Lower lobe of right lung (tissue), 2 donors: ENCODE measurements around the gene SPOUT1. TPM values are rescaled to one million over a fixed set of nuclear protein-coding genes. Genes with fewer than 3 reads are reported as not detected.

Source experiments
- ATAC-seq, 2 donors: fragments of 200-7000 bp; cut with Tn5 transposase; one replicate each; pipeline ENCODE4 v1.9.1; 2020 to 2022; ENCODE audit warnings: mild to moderate bottlenecking in 2 of 2, moderate library complexity in 2 of 2
- DNase-seq: peaks from one replicate; pipeline ENCODE4 v3.0.0-alpha.2; 2020
- H3K27ac ChIP-seq: fragments of 200-600 bp; one replicate; pipeline ENCODE4 v1.8.0; 2022
- H3K27me3 ChIP-seq: fragments of 200-600 bp; one replicate; pipeline ENCODE4 v1.8.0; 2022; ENCODE audit warnings: low read depth
- H3K36me3 ChIP-seq: fragments of 200-600 bp; one replicate; pipeline ENCODE4 v1.8.0; 2022; ENCODE audit warnings: mild to moderate bottlenecking
- H3K4me1 ChIP-seq: fragments of 200-600 bp; one replicate; pipeline ENCODE4 v1.8.0; 2022
- H3K4me3 ChIP-seq: fragments of 200-600 bp; one replicate; pipeline ENCODE4 v1.8.0; 2022; ENCODE audit warnings: mild to moderate bottlenecking
- H3K9me3 ChIP-seq: fragments of 200-600 bp; one replicate; pipeline ENCODE4 v1.8.0; 2022
- intact Hi-C: fragments of 100-400 bp; cut with DNase I; formaldehyde crosslinking; loops from one replicate; pipeline ENCODE4 v1.11.0; 2022
- total RNA-seq: library from RNA; stranded (reverse); fragmentation: NEBNext Ultra II Directional; extraction: Animal tissue kit (Norgen Biotek cat#: 25700); gene quantifications from one replicate; pipeline ENCODE4 v1.2.1, GENCODE V29; 2021
- TF ChIP-seq, protein P1 (sequence below): fragments of 200-600 bp; IDR thresholded peaks from one replicate; pipeline ENCODE4 v1.8.0; 2022; ENCODE audit warnings: antibody characterized with exemption, mild to moderate bottlenecking
- donor health status: DM: no; HTN: yes; CAD: no; lungs with severe emphysema.

Gene SPOUT1
- total RNA-seq, 1 donor from 2014 or later, result 32.1 TPM

DNA sequence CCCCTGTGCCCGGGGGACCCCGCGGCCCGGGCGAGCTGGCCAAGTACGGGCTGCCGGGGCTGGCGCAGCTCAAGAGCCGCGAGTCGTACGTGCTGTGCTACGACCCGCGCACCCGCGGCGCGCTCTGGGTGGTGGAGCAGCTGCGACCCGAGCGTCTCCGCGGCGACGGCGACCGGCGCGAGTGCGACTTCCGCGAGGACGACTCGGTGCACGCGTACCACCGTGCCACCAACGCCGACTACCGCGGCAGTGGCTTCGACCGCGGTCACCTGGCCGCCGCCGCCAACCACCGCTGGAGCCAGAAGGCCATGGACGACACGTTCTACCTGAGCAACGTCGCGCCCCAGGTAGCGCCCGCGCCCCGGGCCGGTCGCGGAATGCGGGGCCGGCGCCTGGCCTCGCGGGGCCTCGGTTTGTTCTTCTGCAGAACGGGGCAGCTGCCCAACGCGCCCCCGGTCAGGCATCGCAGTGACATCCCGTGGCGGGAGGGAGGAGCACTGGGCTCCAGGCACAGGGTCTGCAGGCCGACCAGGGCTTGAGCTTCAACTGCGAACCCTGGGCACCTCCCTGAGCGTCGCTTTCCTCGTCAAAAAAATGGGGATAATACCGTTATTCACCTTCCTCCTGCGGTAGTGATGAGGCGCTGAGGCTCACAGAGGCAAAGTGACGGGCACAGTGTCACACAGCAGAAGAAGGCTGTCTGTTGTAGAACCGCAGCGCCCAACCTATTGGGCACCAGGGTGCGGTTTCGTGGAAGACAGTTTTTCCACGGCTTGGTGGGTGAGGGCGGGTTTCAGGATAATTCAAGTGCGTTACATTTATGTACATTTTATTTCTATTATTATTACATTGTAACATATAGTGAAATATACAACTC lies 10.5 kb downstream of the SPOUT1 start:
- peak overlapping the region; percentile 75 for H3K4me3 ChIP-seq
- H3K9me3 ChIP-seq, result no peaks in the 10 kb centered on the region
- H3K4me1 ChIP-seq, result peaks cover 13% of the 10 kb centered on the region
- DNase-seq (peak; percentile 71), ATAC-seq (peak; percentile 18)
- intact Hi-C loops, result no loop called here
- TF ChIP-seq, protein P1, sequence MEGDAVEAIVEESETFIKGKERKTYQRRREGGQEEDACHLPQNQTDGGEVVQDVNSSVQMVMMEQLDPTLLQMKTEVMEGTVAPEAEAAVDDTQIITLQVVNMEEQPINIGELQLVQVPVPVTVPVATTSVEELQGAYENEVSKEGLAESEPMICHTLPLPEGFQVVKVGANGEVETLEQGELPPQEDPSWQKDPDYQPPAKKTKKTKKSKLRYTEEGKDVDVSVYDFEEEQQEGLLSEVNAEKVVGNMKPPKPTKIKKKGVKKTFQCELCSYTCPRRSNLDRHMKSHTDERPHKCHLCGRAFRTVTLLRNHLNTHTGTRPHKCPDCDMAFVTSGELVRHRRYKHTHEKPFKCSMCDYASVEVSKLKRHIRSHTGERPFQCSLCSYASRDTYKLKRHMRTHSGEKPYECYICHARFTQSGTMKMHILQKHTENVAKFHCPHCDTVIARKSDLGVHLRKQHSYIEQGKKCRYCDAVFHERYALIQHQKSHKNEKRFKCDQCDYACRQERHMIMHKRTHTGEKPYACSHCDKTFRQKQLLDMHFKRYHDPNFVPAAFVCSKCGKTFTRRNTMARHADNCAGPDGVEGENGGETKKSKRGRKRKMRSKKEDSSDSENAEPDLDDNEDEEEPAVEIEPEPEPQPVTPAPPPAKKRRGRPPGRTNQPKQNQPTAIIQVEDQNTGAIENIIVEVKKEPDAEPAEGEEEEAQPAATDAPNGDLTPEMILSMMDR, result peak; percentile 7
- no peaks in the 10 kb centered on the region for H3K27me3 ChIP-seq
- H3K27ac ChIP-seq, result peak overlapping the region; percentile 89
- H3K36me3 ChIP-seq, result peaks cover 34% of the 10 kb centered on the region

DNA sequence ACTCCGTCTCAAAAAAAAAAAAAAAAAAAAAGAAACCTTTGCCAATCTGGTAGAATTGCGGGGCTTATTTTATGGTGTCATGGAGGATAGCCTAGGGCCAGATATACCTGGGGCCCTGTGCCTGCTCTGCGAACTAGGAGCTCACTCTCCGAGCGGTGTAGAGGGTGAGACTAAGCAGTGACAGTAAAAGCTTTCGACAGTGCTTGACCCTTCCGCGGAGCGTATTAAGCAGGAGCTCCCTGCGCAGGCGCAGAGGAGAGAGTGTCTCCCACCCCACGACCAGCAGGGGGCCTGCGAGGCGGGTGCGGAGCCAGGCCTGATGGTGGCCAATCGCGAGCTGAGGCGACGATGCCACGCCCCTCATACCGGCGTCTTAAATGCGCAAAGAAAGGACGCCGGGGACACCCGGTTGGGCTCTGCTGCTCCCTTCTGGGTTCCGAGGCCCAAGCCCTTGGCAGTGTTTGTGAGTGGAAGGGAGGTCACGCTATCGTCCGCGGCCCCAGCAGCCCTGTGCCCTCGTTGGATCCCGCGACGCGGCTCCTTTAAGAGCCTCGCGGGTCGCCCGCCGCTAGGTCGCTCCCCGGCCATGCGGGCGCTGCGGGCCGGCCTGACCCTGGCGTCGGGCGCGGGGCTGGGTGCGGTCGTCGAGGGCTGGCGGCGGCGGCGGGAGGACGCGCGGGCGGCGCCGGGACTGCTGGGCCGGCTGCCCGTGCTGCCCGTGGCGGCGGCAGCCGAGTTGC lies 11.3 kb downstream of the SPOUT1 start, which contains the start of gene ENDOG:
Gene ENDOG, plus strand, starts transcription at position 402 of the 740 bp plus-strand sequence. Its CDS starts 185 bp downstream, at position 587.
- H3K27ac ChIP-seq, result peak within 1 kb of the TSS; percentile 89
- intact Hi-C loops, result no loop called here
- DNase-seq (peak; percentile 98), ATAC-seq (peak; percentile 98 to 99)
- H3K27me3 ChIP-seq, result no peaks in the 10 kb centered on the region
- peak within 1 kb of the TSS; percentile 75 for H3K4me3 ChIP-seq
- peaks cover 13% of the 10 kb centered on the region for H3K4me1 ChIP-seq
- no peaks in the 10 kb centered on the region for H3K9me3 ChIP-seq
- TF ChIP-seq, protein P1, result peak; percentile 94
- H3K36me3 ChIP-seq, result peaks cover 26% of the 10 kb centered on the region

DNA sequence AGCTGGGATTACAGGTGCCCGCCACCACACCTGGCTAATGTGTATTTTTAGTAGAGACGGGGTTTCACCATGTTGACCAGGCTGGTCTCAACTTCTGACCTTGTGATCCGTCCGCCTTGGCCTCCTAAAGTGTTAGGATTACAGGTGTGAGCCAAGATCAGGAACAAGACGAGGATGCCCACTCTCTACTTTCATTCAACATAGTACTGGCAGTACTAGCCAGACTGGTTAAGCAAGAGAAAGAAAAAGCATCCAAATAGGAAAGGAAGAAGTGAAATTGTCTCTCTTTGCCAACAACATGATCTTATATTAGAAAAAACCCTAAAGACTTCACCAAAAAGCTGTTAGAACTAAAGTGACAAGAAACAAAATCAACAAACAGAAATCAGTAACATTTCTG lies 18.7 kb downstream of the SPOUT1 start:
- no peaks in the 10 kb centered on the region for H3K27me3 ChIP-seq
- intact Hi-C loops, result no loop called here
- DNase-seq, result no peak
- H3K4me1 ChIP-seq, result no peaks in the 10 kb centered on the region
- TF ChIP-seq, protein P1, result no peak
- H3K27ac ChIP-seq, result no peak overlapping the region
- no peak for ATAC-seq
- H3K4me3 ChIP-seq, result no peak overlapping the region
- no peaks in the 10 kb centered on the region for H3K9me3 ChIP-seq
- H3K36me3 ChIP-seq, result peaks cover 30% of the 10 kb centered on the region

DNA sequence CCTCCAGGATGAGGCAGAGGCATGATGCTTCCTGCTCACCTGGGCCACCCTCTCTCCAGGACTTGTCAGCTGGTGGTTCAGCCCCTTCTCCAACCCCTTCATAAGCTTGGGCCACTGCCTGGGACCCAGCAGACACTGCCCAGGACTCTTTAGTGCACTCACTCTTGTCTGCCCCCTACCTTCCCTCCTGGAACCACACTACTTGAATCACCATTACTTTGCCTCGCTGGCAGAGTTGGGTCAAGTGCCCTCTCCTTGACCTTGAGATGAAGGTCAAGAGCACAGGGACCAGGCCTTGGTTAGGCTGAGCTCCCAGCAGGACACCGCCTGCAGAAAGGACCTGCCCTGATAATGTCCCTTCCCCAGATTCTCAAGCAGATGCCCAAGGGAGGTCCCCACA lies 19.8 kb downstream of the SPOUT1 start:
- Histone ChIP-seq H3K4me1 (no peaks in the 10 kb centered on the region), H3K36me3 (peaks cover 41% of the 10 kb centered on the region), H3K4me3 (no peak overlapping the region), H3K9me3 (no peaks in the 10 kb centered on the region), H3K27ac (no peak overlapping the region), H3K27me3 (no peaks in the 10 kb centered on the region)
- TF ChIP-seq, protein P1, result no peak
- ATAC-seq, result no peak
- intact Hi-C loops, result no loop called here
- no peak for DNase-seq

DNA sequence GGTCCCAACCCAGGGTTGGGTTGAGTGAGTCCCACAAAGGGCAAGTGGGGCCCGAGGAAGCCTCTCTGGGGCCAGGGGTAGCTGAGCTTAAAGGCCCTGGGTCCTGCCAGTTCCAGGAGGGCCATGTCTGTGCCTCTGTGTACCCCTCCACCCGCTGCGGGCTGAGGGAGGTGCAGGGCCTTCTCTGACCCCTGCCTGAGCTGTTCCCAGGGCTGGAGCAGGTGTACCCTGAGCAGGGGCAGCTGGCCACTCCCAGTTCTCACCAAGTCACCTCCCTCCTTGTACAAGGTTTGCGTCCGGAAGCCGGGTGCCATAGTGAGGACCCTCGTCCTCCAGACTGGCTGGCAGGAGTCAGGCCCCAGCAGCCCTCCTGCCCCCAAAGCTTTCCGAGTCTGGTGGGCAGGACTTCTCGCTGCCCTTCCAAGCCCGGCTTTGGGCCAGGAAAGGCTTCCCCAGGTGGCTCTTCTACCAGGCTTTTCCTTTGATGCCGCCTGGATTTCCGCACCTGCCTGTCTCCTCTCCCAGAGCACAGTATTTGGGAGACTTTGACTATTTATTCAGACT lies 20.5 kb downstream of the SPOUT1 start:
- DNase-seq (no peak), ATAC-seq (peak in 1 of 2 donors; percentile 19)
- no peak overlapping the region for H3K27ac ChIP-seq
- intact Hi-C loops, result no loop called here
- H3K27me3 ChIP-seq, result no peaks in the 10 kb centered on the region
- peaks cover 48% of the 10 kb centered on the region for H3K36me3 ChIP-seq
- no peaks in the 10 kb centered on the region for H3K9me3 ChIP-seq
- TF ChIP-seq, protein P1, result no peak
- no peaks in the 10 kb centered on the region for H3K4me1 ChIP-seq
- no peak overlapping the region for H3K4me3 ChIP-seq
